GM06990 (cell line): Measurements from ENCODE around the gene PGC.

Source experiments
- DNase-seq: peaks from one replicate; pipeline ENCODE4 v3.0.0-alpha.2; 2011; ENCODE audit not compliant: insufficient read length; ENCODE audit errors: extremely low read depth
- H3K27me3 ChIP-seq: replicated peaks from 2 replicates; pipeline ENCODE4 v1.6.0; 2011; ENCODE audit warnings: low read length; ENCODE audit not compliant: control insufficient read depth, insufficient read depth
- H3K36me3 ChIP-seq: 2 replicates; pipeline ENCODE4 v1.5.1; 2011; ENCODE audit warnings: low read length; ENCODE audit not compliant: control insufficient read depth, insufficient read depth
- H3K4me3 ChIP-seq: replicated peaks from 2 replicates; pipeline ENCODE4 v1.5.1; 2011; ENCODE audit warnings: low read depth, mild to moderate bottlenecking, control low read depth, low read length
- CTCF ChIP-seq: IDR thresholded peaks from 2 replicates; pipeline ENCODE4 v1.5.1; 2011; ENCODE audit warnings: low read length, control low read depth, mild to moderate bottlenecking, inconsistent platforms; ENCODE audit not compliant: insufficient read depth, poor library complexity, severe bottlenecking

PGC gene

DNA sequence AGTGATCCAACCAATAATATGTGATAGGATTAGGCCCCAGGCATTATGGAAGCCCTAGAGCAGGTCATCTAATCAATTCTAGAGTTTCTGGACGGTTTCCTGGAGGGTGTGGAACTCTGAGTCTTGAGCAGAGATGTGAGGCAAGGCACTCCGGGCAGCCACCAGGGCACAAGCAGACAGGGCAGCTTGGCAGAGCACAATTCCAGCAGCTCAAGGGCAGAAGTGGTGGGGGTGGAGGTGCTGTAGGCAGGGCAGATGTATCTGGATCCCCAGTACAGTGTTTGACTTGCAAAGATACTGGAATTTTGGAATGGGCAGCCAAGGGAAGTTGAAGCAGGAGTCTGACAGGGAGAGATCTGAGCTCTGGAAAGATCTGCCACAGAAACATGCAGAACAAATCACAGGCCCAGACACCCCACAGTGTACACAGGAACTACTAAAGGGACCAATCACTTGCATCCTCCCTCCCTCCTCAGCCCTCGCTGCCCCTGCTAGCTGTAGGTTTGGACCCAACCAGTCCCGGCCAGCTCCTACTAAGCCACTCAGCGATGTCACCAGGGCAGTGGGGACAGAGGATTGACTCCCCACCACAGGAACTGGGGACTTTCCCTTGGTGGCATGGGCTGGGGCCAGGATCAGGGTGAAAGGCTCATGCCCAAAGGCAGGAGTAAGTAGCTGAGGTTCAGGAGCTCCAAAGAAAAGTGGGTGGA is 58.8 kb downstream of the PGC start:
- DNase-seq = no peak
- no peak for TF ChIP-seq CTCF
- H3K27me3 ChIP-seq = no peaks in the 10 kb centered on the region
- H3K36me3 ChIP-seq = peaks cover 59% of the 10 kb centered on the region
- H3K4me3 ChIP-seq = no peak overlapping the region

- Histone ChIP-seq H3K4me3 (no peak overlapping the region), H3K27me3 (no peaks in the 10 kb centered on the region), H3K36me3 (peaks cover 56% of the 10 kb centered on the region)
- no peak for TF ChIP-seq CTCF
- no peak for DNase-seq
These were observed 59.6 kb downstream of the PGC start for GRCh38 chr6:41687501-41688175.
